GM12878 (cell line): ENCODE measurements around the gene CCDC85B. TPM values are rescaled to one million over a fixed set of nuclear protein-coding genes. Genes with fewer than 3 reads are reported as not detected.

ENCODE experiments used
- CBFB ChIP-seq: IDR thresholded peaks from 2 replicates; pipeline ENCODE4 v1.6.1; 2016; ENCODE audit warnings: antibody characterized with exemption, low read depth
- CTCF ChIP-seq, 3 experiments: IDR thresholded peaks in 2 of 3; conservative IDR thresholded peaks in 1 of 3; 2 replicates each; pipeline ENCODE4 v1.5.1; 2011; ENCODE audit warnings: low read depth in 3 of 3, low read length in 3 of 3, mild to moderate bottlenecking in 3 of 3, control low read depth in 2 of 3, moderate library complexity in 2 of 3, inconsistent platforms in 1 of 3, mixed read lengths in 1 of 3; ENCODE audit not compliant: control insufficient read depth in 2 of 3, insufficient read depth in 1 of 3; ENCODE audit errors: extremely low read depth in 1 of 3
- ELK1 ChIP-seq: IDR thresholded peaks from 2 replicates; pipeline ENCODE4 v1.6.1; 2012; ENCODE audit warnings: low read depth, low read length, improper control_type of control experiment
- EZH2 ChIP-seq: IDR thresholded peaks from 2 replicates; pipeline ENCODE4 v1.6.1; 2012; ENCODE audit warnings: low read depth, mild to moderate bottlenecking, control low read depth, inconsistent platforms, low read length, borderline replicate concordance; ENCODE audit not compliant: control insufficient read depth
- KAT2A ChIP-seq: conservative IDR thresholded peaks from 2 replicates; pipeline ENCODE4 v1.6.1; 2011; ENCODE audit warnings: low read depth, low read length; ENCODE audit not compliant: control insufficient read depth
- NRF1 ChIP-seq: conservative IDR thresholded peaks from 2 replicates; pipeline ENCODE4 v1.6.1; 2011; ENCODE audit warnings: mild to moderate bottlenecking, low read depth, low read length, improper control_type of control experiment
- POLR2AphosphoS5 ChIP-seq: IDR thresholded peaks from 2 replicates; pipeline ENCODE4 v1.6.1; 2011; ENCODE audit warnings: mild to moderate bottlenecking, low read length, inconsistent platforms
- RBBP5 ChIP-seq: fragments of 200-600 bp; sonication (generic); conservative IDR thresholded peaks from 2 replicates; pipeline ENCODE4 v1.6.1; 2016
- SUZ12 ChIP-seq: fragments of 200-600 bp; sonication (generic); IDR thresholded peaks from one replicate; pipeline ENCODE4 v1.6.1; 2018; ENCODE audit warnings: antibody characterized with exemption, mild to moderate bottlenecking; ENCODE audit not compliant: unreplicated experiment
- TARDBP ChIP-seq: IDR thresholded peaks from 2 replicates; pipeline ENCODE4 v1.6.1; 2016; ENCODE audit warnings: borderline replicate concordance
- YBX1 ChIP-seq: fragments of 450-650 bp; IDR thresholded peaks from 2 replicates; pipeline ENCODE4 v1.6.1; 2016; ENCODE audit warnings: antibody characterized with exemption
- ZNF274 ChIP-seq: IDR thresholded peaks from one replicate; pipeline ENCODE4 v1.8.0; 2011; ENCODE audit not compliant: insufficient read length, insufficient read depth
- ZNF687 ChIP-seq: fragments of 450-650 bp; IDR thresholded peaks from 2 replicates; pipeline ENCODE4 v1.6.1; 2017; ENCODE audit warnings: mild to moderate bottlenecking, moderate library complexity
- polyA plus RNA-seq, 11 experiments: library from polyadenylated mRNA; depleted of rRNA in 4 of 11; unstranded in 6 of 11; stranded (reverse) in 5 of 11; fragments of >200 nt; fragmentation: Nextera tagmentation in 4 of 11; fragmentation: Illumina TruSeq in 1 of 11; extraction: Ambion mirVana in 4 of 11; extraction: Trizol in 1 of 11; gene quantifications; 1 replicate in 1 of 11; 2 replicates in 10 of 11; pipeline versions ENCODE4 v1.2.1 to v1.2.3, GENCODE V29; 2011 to 2016; ENCODE audit warnings: inconsistent platforms in 2 of 11, missing spikeins in 2 of 11, low read depth in 1 of 11
- total RNA-seq, 4 experiments: library from RNA; depleted of rRNA in 3 of 4; stranded (reverse); fragments of >200 nt in 3 of 4; fragmentation: Illumina TruSeq in 1 of 4; extraction: Trizol in 1 of 4; gene quantifications; 2 replicates each; pipeline versions ENCODE4 v1.2.1 to v1.2.3, GENCODE V29; 2013 to 2021
- TF ChIP-seq, protein P1 (sequence below): fragments of 450-650 bp; IDR thresholded peaks from 2 replicates; pipeline ENCODE4 v1.6.1; 2016; ENCODE audit warnings: mild to moderate bottlenecking, moderate library complexity, borderline replicate concordance

The CCDC85B gene
- total and polyA plus RNA-seq, 10 of the 15 experiments (the other 5 are each of a cell fraction or from before 2014, with no cell fraction given): 0.32 to 114 (median 49.5) TPM

DNA sequence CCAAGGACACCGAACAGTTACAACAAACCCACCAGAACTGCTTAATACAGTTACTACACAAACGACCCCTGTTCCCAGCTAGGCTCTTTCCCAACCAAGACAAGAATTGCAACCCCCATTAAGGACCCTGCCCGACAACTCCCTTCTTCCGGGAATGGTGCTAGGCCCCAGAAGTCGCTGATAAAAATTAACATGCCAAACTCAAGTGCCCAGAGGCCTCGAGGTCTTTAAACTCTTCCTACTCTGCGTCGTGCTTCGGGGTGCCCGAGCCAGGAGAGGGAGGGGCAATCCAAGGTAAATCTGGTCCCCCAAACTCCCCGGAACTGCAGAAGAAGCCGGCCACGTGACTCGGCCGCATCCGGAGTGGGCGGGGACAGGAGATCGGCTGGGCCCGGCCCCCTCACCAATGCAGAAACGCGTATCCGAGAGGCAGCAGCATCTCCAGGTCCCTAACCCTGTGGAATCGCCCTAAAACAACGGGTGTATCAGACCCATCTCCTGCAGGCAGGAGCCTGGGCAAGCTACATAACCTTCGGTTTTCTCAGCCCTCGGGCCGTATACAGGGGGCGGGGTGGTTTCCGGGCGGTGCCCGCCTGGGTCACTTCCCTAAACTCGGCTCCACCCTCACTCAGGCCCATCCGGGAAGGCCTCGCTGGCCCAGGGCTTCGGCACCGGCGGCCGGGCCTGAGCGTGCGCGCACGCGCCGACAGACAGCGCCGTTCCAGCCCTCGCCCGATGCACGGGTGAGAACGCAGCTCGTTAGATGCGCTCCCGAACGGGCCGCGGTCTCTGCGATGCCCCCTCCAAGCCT lies 33.6 kb upstream of the CCDC85B start (continued):
- TF ChIP-seq, protein P1, sequence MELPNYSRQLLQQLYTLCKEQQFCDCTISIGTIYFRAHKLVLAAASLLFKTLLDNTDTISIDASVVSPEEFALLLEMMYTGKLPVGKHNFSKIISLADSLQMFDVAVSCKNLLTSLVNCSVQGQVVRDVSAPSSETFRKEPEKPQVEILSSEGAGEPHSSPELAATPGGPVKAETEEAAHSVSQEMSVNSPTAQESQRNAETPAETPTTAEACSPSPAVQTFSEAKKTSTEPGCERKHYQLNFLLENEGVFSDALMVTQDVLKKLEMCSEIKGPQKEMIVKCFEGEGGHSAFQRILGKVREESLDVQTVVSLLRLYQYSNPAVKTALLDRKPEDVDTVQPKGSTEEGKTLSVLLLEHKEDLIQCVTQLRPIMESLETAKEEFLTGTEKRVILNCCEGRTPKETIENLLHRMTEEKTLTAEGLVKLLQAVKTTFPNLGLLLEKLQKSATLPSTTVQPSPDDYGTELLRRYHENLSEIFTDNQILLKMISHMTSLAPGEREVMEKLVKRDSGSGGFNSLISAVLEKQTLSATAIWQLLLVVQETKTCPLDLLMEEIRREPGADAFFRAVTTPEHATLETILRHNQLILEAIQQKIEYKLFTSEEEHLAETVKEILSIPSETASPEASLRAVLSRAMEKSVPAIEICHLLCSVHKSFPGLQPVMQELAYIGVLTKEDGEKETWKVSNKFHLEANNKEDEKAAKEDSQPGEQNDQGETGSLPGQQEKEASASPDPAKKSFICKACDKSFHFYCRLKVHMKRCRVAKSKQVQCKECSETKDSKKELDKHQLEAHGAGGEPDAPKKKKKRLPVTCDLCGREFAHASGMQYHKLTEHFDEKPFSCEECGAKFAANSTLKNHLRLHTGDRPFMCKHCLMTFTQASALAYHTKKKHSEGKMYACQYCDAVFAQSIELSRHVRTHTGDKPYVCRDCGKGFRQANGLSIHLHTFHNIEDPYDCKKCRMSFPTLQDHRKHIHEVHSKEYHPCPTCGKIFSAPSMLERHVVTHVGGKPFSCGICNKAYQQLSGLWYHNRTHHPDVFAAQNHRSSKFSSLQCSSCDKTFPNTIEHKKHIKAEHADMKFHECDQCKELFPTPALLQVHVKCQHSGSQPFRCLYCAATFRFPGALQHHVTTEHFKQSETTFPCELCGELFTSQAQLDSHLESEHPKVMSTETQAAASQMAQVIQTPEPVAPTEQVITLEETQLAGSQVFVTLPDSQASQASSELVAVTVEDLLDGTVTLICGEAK: peak; percentile 87; the same call in 1 of the 2 replicates
- TF ChIP-seq POLR2AphosphoS5 (peak; percentile 92), YBX1 (no peak), CBFB (peak; percentile 24; the same call in 1 of the 2 replicates), ZNF687 (no peak), CTCF (IDR thresholded peaks at IDR 0.05 in 2 of 3, conservative IDR thresholded peaks at IDR 0.05 in 1 of 3; ENCODE audit: control insufficient read depth in 2 of 3, extremely low read depth in 1 of 3, insufficient read depth in 1 of 3, low read depth in 3 of 3, low read length in 3 of 3) (no peak), TARDBP (no peak), KAT2A (no peak), ELK1 (peak; percentile 28; the same call in 1 of the 2 replicates), ZNF274 (no peak), EZH2 (no peak), RBBP5 (no peak), NRF1 (no peak), SUZ12 (no peak)
